Endothelial cell of umbilical vein (primary cell): Measurements from ENCODE around the gene KCNIP1. TPM values are rescaled to one million over a fixed set of nuclear protein-coding genes. Genes with fewer than 3 reads are reported as not detected.

Experiments used
- BruUV-seq: library from RNA; stranded (reverse); fragments of 400-500 nt; replicated peaks from 2 replicates; lab custom pipeline; 2021; lab: Mats Ljungman, UMichigan
- CTCF ChIA-PET: fragments of 300-600, 350-600 bp; sonication (Branson Sonifier 250); formaldehyde crosslinking; loops from one replicate; lab custom pipeline; 2021; ENCODE audit warnings: antibody characterized with exemption, inconsistent platforms; lab: Charles Lee
- POLR2A ChIA-PET: fragments of 300-600, 350-600 bp; sonication (Branson Sonifier 250); formaldehyde crosslinking; loops from one replicate; lab custom pipeline; 2021; ENCODE audit warnings: antibody characterized with exemption, inconsistent platforms; lab: Charles Lee
- DNase-seq: peaks from one replicate; pipeline ENCODE4 v3.0.0-alpha.2; 2011; ENCODE audit warnings: low read depth, low spot score
- FAIRE-seq: peaks from 2 replicates; lab custom pipeline; 2011; peaks lifted over from hg19 to GRCh38; lab: Jason Lieb, UNC
- H2AFZ ChIP-seq: 2 replicates; pipeline ENCODE4 v1.6.0; 2012; ENCODE audit warnings: low read depth, low read length, control low read depth, inconsistent platforms
- H3K27ac ChIP-seq: 2 replicates; pipeline ENCODE4 v1.5.1; 2011; ENCODE audit warnings: low read depth, mild to moderate bottlenecking, control low read depth, low read length, moderate library complexity; ENCODE audit not compliant: insufficient read depth
- H3K27me3 ChIP-seq, 2 experiments: 2 replicates each; pipeline versions ENCODE4 v1.6.0 to v1.6.1; 2011; ENCODE audit warnings: low read length in 2 of 2, mixed read lengths in 1 of 2; ENCODE audit not compliant: control insufficient read depth in 2 of 2, insufficient read depth in 2 of 2
- H3K36me3 ChIP-seq, 2 experiments: 2 replicates in 1 of 2; 3 replicates in 1 of 2; pipeline ENCODE4 v1.5.1; 2011; ENCODE audit warnings: low read length in 2 of 2, mild to moderate bottlenecking in 1 of 2, moderate library complexity in 1 of 2; ENCODE audit not compliant: control insufficient read depth in 2 of 2, insufficient read depth in 2 of 2; ENCODE audit errors: extremely low read depth in 1 of 2
- H3K4me1 ChIP-seq: 3 replicates; pipeline ENCODE4 v1.5.1; 2011; ENCODE audit warnings: mild to moderate bottlenecking, low read length; ENCODE audit not compliant: control insufficient read depth, insufficient read depth; ENCODE audit errors: extremely low read depth
- H3K4me2 ChIP-seq: 2 replicates; pipeline ENCODE4 v1.6.1; 2011; ENCODE audit warnings: low read length, control low read depth, mixed read lengths; ENCODE audit not compliant: insufficient read depth
- H3K4me3 ChIP-seq, 3 experiments: fragments of 200-600 bp in 1 of 3; sonication (generic), shearing (Covaris generic) in 1 of 3; replicated peaks in 1 of 3; 2 replicates each; pipeline ENCODE4 v1.5.1; 2011 to 2016; ENCODE audit warnings: control low read depth in 3 of 3, low read length in 3 of 3, mild to moderate bottlenecking in 2 of 3, inconsistent platforms in 1 of 3, low read depth in 1 of 3, moderate library complexity in 1 of 3; ENCODE audit not compliant: insufficient read depth in 1 of 3
- H3K79me2 ChIP-seq: 2 replicates; pipeline ENCODE4 v1.6.0; 2012; ENCODE audit warnings: low read length, inconsistent platforms; ENCODE audit not compliant: control insufficient read depth, insufficient read depth
- H3K9ac ChIP-seq: replicated peaks from 2 replicates; pipeline ENCODE3; 2011; ENCODE audit warnings: low read length, control low read depth; ENCODE audit not compliant: insufficient read depth; ENCODE audit errors: extremely low read depth
- H3K9me1 ChIP-seq: replicated peaks from 3 replicates; pipeline ENCODE4 v1.6.0; 2011; ENCODE audit warnings: mild to moderate bottlenecking, low read length; ENCODE audit not compliant: control insufficient read depth, insufficient read depth; ENCODE audit errors: extremely low read depth
- H3K9me3 ChIP-seq: replicated peaks from 2 replicates; pipeline ENCODE4 v1.5.1; 2012; ENCODE audit warnings: low read length, inconsistent platforms; ENCODE audit not compliant: control insufficient read depth, insufficient read depth
- H4K20me1 ChIP-seq: replicated peaks from 2 replicates; pipeline ENCODE3; 2011; ENCODE audit warnings: mild to moderate bottlenecking, low read length; ENCODE audit not compliant: control insufficient read depth, insufficient read depth; ENCODE audit errors: extremely low read depth
- CTCF ChIP-seq, 2 donors: IDR thresholded peaks; 1 replicate in 1 of 2; 2 replicates in 1 of 2; pipeline ENCODE4 v1.5.1; 2011; ENCODE audit warnings: low read length in 2 of 2, mild to moderate bottlenecking in 2 of 2, moderate library complexity in 2 of 2, control low read depth in 1 of 2, inconsistent platforms in 1 of 2, low read depth in 1 of 2; ENCODE audit not compliant: insufficient read depth in 1 of 2; ENCODE audit errors: extremely low read depth in 1 of 2
- EZH2 ChIP-seq: IDR thresholded peaks from 2 replicates; pipeline ENCODE4 v1.6.1; 2012; ENCODE audit warnings: borderline replicate concordance, low read depth, mild to moderate bottlenecking, moderate library complexity, low read length, inconsistent platforms; ENCODE audit not compliant: severe bottlenecking
- FOS ChIP-seq: IDR thresholded peaks from 2 replicates; pipeline ENCODE4 v1.6.1; 2011; ENCODE audit warnings: mild to moderate bottlenecking, low read length, moderate library complexity, borderline replicate concordance; ENCODE audit not compliant: insufficient read depth
- GATA2 ChIP-seq: IDR thresholded peaks from 2 replicates; pipeline ENCODE4 v1.7.0; 2011; ENCODE audit warnings: low read depth, mild to moderate bottlenecking, moderate library complexity, mixed read lengths, low read length; ENCODE audit not compliant: insufficient read length, insufficient read depth
- JUN ChIP-seq: IDR thresholded peaks from 2 replicates; pipeline ENCODE4 v1.6.1; 2011; ENCODE audit warnings: borderline replicate concordance, low read depth; ENCODE audit not compliant: insufficient read length, insufficient read depth
- MAX ChIP-seq: IDR thresholded peaks from 2 replicates; pipeline ENCODE4 v1.6.1; 2011; ENCODE audit not compliant: insufficient read depth, insufficient read length
- MYC ChIP-seq: IDR thresholded peaks from one replicate; pipeline ENCODE4 v1.6.1; 2011; ENCODE audit warnings: mild to moderate bottlenecking, low read depth, low read length
- POLR2A ChIP-seq: IDR thresholded peaks from 2 replicates; pipeline ENCODE4 v1.6.1; 2012; ENCODE audit warnings: low read depth, mild to moderate bottlenecking, control low read depth, low read length
- POLR2AphosphoS5 ChIP-seq: IDR thresholded peaks from 2 replicates; pipeline ENCODE4 v1.6.1; 2012; ENCODE audit warnings: low read depth, mild to moderate bottlenecking, control low read depth, low read length, moderate library complexity; ENCODE audit not compliant: insufficient read depth
- dilution Hi-C: fragments of 300-500 bp; cut with MboI; formaldehyde crosslinking; loops from one replicate; pipeline ENCODE4 v1.15.0; 2019; ENCODE audit warnings: low sequenced_read_pairs; ENCODE audit not compliant: extremely low pct_ligation_motif_present
- intact Hi-C: fragments of 100-400 bp; cut with micrococcal nuclease; formaldehyde crosslinking; loops from one replicate; pipeline ENCODE4 v1.10.0; 2022
- polyA plus RNA-seq, 4 experiments: library from polyadenylated mRNA; depleted of rRNA in 3 of 4; stranded (reverse) in 3 of 4; unstranded in 1 of 4; fragments of >200 nt; gene quantifications; 2 replicates each; pipeline versions ENCODE4 v1.2.1 to v1.2.3, GENCODE V29; 2011 to 2012; ENCODE audit warnings: missing spikeins in 1 of 4
- total RNA-seq: library from RNA; stranded (reverse); gene quantifications from 2 replicates; pipeline ENCODE4 v1.2.3, GENCODE V29; 2021

KCNIP1 gene
- total and polyA plus RNA-seq, 2 donors (not counting 3 experiments of a cell fraction or from before 2014, with no cell fraction given), result 0.15 TPM; not detected in 1

DNA sequence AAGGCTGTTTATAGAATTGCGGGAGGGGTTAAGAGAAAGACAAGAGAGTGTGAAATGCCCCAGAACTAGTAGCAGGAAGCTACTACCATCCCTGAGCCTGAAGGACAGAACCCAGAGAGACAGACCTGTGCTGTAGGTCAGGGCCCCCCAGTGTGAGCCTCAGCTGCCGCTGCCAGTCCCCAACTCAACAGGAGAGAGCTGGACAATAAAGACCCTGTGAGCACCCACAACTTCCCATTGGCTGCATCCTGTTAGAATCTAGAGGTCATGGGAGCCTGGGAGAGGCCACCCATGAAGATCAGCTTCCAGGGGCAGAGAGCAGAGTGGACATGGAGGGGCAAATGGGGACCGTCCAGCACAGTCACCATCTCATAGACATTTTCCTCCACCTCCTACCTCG, 152.5 kb downstream of the KCNIP1 start:
- POLR2A ChIA-PET, result no interaction called here
- no peak for FAIRE-seq
- no peak overlapping the region for H3K9ac ChIP-seq
- H3K27ac ChIP-seq, result no peak overlapping the region
- no peaks in the 10 kb centered on the region for H3K27me3 ChIP-seq
- no peak for DNase-seq
- dilution Hi-C loops, result no loop called here
- no peak overlapping the region for H2AFZ ChIP-seq
- intact Hi-C loops, result no loop called here
- no peaks in the 10 kb centered on the region for H3K4me1 ChIP-seq
- BruUV-seq, result no TSS peak
- no peaks in the 10 kb centered on the region for H3K79me2 ChIP-seq
- H3K9me3 ChIP-seq, result no peaks in the 10 kb centered on the region
- H3K9me1 ChIP-seq, result no peaks in the 10 kb centered on the region
- no peaks in the 10 kb centered on the region for H4K20me1 ChIP-seq
- no peak overlapping the region for H3K4me3 ChIP-seq
- CTCF ChIA-PET, result no interaction called here
- TF ChIP-seq POLR2A (no peak), MAX (no peak), POLR2AphosphoS5 (no peak), GATA2 (no peak), MYC (no peak), JUN (no peak), EZH2 (no peak), FOS (no peak), CTCF (IDR thresholded peaks at IDR 0.05; ENCODE audit: extremely low read depth in 1 of 2, insufficient read depth in 1 of 2, low read depth in 1 of 2, low read length in 2 of 2) (no peak)
- H3K4me2 ChIP-seq, result no peak overlapping the region
- no peaks in the 10 kb centered on the region for H3K36me3 ChIP-seq
